NCI-H2196 (cell line): ENCODE results near the gene HAGHL.
A peak's percentile ranks its signal among the peaks of the same experiment; 100 is the strongest.

Experiments used
- DNase-seq: peaks from one replicate; lab custom pipeline; 2025; ENCODE audit not compliant: unreplicated experiment; lab: John Stamatoyannopoulos, UW

The HAGHL gene

DNA sequence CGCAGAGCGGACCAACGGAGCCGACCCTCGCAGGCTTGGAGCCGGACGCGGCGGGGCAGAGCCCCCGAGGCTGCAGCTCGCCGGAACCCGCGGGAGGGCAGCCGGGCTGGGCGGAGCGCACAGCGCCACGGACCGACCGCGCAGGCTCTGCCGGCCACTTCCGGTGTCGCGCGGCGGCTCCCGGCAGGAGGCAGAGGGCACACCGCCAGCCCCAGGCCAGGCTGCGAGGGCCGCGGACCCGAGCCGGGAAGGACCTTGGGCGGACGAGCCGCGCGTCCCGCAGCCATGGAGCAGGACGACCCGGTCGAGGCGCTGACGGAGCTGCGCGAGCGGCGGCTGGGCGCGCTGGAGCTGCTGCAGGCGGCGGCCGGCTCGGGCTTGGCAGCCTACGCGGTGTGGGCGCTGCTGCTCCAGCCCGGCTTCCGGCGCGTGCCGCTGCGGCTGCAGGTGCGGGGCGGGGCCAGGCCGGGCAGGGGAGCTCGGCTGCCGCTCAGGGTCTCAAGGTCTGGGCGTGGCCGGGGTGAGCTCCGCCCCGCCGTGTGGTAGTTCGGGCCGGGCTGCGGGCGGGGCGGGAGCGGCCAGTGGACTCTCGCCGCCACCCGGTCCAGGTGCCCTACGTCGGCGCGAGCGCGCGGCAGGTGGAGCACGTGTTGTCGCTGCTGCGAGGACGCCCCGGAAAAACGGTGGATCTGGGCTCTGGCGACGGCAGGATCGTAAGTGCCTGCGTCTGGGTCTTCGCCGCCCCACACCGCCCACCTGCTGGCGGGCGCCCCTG, 5.7 kb upstream of the HAGHL start, which contains the start of gene ANTKMT:
Gene ANTKMT (plus strand): TSS at position 157 of the 775 bp plus-strand sequence. CDS start 129 bp downstream, at position 286.
- peak; percentile 97 for DNase-seq

DNA sequence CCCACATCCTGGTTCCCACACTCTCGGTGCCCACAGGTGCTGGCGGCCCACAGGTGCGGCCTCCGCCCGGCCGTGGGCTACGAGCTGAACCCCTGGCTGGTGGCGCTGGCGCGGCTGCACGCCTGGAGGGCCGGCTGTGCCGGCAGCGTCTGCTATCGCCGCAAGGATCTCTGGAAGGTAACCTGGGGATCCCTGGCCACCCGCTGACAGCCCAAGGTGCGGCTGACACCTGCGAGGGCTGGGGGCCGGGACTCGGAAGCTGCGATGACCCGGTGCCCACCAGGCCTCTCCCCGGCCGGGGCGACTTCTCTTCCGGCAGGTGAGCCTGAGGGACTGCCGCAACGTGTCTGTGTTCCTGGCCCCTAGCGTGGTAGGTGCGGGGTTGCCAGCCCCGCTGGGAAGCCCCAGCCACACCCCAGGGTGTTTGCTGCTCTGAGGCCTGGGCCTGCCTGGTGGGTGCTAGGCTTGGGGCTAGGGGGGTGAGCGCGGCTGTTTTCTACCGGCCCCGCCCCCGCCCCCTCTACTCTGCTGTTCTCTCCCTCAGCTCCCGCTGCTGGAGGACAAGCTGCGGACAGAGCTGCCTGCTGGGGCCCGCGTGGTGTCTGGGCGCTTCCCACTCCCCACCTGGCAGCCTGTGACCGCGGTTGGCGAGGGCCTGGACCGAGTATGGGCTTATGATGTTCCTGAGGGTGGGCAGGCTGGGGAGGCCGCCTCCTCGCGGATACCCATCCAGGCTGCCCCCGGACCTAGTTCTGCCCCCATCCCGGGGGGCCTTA, 5.0 kb upstream of the HAGHL start:
- no peak for DNase-seq

DNA sequence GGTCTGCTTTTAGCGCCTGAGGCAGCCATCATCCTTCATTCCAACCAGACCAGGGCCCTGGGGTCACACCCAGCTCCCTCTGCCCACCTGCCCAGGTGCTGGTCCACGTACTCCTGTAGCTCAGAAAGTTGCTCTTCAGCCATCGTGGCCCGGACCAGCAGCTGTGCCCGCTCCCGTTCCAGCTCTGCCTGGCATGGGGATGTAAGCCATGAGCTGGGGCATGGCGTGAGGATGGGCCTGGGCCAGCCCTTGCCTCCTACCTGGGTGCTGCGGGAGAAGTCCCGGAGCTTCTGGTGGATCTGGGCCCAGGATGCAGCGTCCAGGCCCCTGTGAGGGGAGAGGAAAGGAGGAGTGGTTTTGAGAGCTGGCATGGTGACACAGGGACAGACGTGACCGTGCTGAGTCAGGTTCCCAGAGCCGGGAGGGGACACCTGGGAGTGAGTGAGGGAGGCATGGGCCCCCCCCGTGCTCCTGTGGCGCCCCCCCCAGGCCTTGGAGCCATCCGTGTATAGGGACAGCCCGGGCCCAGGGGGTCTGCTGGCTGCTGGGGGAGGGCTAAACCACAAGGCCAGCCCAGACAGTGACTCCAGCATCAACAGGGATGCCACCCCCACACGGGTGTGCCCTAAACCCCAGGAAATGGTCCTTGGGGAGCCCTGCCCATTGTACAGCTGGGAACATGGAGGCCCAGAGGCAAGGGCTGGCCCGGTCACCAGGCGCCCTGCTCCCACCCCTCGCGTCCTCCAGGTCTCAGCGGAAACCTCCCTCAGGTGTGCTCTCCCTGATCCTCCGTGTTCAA, 3.9 kb upstream of the HAGHL start:
- no peak for DNase-seq

- no peak for DNase-seq
These were observed 3.2 kb upstream of the HAGHL start for GRCh38 chr16:723695-724094.

- DNase-seq: no peak
These were observed 2.5 kb upstream of the HAGHL start for GRCh38 chr16:724188-725040.

DNA sequence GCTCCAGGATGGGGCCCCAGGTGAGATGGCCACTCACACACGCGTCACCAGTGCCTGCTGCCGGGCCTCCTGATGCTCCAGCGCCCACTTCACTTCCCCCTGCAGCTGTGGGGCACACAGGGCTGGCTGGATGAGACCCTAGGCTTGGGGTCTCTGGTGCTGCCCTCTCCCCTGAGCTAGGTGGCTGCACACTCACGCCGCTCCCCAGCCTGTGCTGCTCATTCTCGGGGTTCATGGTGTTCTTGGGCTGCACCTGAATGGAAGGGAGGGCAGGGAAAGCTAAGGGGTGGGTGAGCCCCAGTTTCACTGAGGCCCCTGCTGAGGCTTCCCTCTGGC, 1.9 kb upstream of the HAGHL start:
- no peak for DNase-seq

DNA sequence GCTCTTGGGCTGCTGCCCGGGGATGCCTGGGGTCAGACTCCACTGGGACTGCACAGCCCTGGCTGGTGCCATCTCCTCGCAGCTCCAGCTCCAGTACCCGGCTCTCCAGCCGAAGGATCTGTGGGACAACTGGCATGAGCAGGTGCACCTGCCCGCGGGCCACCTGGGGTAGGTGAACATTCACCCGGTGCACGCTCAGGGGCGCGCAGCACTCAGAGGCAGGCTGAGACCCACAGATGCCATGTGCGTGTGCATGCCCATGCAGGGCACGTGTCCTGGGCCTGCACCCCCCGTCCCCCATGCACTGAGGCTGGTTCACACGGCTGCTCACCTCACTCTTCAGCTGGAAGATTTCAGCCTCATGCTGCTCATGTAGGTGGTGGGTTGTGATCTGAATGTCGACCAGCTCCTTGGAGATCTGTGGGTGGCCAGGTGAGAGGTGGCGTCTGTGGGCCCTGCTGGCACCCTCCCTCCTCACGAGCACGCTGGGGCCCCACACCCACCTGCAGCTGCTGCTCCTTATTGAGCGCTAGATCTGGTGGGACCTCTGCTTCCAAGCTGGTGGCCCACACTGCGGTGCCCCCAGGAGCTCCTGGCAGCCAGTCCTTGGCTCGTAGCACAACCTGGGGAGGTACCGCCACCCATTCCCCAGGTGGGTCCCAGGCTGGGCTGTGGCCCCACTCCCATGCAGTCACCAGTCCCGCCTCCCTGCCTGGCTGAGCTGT, 1.3 kb upstream of the HAGHL start:
- no peak for DNase-seq

GRCh38 chr16:726188-726437, 793 bp upstream of the HAGHL start:
- DNase-seq: no peak

DNA sequence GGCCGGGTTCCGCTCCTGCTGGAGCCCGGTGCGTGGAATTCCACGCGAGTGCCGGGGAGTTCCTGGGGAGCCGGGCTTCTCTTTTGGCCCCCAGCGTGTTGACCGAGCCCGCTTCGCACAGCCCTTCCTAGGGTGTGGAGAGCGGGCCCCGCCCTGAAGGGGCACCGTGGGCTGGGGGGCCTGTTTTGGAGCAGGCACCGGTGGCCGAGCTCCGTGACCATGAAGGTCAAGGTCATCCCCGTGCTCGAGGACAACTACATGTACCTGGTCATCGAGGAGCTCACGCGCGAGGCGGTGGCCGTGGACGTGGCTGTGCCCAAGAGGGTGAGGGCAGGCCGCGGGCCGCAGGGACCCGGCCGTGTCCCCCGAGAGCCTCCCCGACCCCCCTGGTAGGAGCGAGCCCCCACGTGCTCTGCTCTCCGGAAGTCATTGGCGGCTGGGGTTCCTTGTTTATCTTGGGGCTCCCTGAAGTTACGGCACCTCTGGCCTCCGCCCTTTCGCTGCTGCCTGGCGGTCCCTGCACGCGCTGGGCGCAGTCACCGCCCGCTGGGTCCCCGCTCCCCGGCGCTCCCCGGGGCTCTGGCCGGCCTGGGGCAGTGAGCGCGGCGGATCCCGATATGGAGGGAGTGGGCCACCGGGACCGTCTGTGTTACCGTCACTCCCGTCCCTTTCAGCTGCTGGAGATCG, 528 bp downstream of the HAGHL start:
- DNase-seq: no peak

GRCh38 chr16:728131-728889, 1.4 kb downstream of the HAGHL start:
- peak; percentile 88 for DNase-seq

DNA sequence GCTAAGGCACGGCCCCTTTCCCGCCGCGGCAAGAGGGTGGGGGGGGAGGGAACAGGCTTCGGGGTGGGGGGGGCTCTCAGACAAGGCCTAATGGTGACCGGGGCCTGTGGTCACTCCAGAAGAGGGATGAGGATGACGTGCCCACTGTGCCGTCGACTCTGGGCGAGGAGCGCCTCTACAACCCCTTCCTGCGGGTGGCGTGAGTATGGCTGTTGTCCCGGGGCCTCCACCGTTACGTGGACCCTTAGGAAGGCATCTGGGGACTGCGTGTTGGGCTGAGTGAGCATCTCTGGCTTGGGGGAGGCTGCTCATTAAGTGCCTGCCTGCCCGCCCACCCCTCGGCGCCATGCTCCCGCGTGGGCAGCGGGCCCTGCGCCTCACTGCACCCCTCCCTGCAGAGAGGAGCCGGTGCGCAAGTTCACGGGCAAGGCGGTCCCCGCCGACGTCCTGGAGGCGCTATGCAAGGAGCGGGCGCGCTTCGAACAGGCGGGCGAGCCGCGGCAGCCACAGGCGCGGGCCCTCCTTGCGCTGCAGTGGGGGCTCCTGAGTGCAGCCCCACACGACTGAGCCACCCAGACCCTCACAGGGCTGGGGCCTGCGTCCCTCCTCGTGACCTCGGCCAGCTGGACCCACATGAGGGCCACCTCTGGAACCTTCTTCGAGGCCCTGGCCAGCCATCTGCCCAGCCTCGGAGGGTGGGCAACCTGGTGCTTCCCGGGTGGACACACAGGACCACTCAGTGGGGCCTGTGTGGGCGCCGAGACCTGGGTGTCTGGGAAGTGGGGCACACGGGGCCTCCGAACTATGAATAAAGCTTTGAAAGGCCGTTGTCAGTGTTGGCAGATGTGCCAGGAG, 2.2 kb downstream of the HAGHL start:
- DNase-seq: no peak

DNA sequence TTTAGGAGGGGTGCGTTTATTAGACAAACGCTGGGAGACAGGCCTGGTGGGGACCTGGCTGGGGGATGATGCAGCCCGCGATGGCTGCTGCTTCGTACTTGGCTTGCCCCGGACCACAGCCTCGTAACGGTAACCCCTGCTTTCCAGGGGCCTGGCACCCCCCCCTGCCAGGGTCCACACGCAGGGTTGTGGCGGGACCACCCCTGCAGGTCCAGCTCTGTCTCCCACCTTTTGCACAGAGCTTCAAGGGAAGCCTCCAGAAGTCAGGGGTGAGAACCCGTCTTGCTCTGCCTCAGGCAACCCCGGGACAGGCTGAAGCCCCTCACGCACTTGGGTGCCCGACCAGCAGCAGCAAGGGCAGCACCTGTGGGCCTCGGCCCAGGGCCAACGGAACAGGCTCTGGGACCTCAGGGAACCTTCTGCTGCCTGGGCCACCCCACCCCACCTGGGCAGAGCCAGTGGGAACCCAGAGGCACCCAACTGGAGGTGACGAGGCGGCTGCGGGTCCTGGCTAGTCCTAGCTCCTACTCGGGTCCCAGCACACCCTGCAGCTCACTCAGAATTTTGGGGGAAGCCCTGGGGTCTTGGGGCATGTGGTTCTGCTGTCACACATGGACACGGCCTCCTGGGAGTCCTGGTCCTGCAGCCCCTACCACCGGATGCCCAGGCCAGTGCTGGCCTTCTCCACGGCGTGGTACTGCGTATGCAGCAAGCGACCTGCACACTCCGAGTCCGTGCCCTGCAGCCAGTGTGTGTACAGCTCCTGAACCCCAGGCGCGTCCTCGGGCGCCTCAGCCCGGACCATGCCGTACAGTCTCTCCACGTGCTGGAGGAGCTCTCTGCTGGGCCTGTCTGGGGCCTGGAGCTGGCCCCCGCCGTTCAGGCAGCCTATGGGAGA, 3.1 kb downstream of the HAGHL start:
- DNase-seq: no peak

DNA sequence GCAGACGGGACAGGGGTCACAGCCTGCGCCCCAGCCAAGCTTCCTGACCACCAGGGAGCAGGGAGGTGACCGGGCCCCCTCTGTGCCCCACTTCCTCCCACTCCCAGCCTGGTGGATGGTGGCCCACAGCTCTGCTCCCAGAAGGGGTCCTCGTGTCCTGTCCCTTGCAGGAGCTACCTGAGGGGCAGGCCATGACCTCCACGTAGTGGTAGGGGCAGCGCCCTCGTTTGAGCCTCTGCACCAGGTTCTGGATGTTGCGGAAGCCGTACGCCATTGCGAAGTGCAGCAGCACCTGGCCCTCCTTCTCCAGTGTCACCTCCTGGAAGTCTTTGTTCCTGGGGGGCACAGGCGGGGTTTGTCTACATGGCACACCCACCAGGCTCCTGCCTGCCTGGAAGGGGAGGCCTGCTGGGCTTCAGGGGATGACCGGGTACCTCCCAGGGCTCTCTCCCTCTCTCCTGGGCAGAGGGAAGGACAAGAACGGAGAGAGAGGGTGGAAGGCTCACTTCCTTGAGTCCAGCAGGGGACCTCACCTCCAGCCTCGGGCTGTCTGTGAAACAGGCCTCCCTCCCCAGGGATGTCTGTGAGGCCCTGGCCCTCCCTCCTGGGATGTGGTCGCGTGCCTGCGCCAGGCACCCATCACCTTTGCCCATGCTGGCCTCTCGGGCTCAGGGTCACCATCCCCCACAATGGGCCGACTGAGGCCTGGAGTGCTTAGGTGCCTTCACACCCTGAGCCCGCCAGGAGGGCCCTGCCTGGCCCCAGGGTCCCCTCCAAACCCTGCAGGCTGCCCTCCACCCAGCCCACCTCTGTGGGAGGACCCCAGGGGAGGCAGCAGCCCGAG, 4.0 kb downstream of the HAGHL start:
- no peak for DNase-seq

DNA sequence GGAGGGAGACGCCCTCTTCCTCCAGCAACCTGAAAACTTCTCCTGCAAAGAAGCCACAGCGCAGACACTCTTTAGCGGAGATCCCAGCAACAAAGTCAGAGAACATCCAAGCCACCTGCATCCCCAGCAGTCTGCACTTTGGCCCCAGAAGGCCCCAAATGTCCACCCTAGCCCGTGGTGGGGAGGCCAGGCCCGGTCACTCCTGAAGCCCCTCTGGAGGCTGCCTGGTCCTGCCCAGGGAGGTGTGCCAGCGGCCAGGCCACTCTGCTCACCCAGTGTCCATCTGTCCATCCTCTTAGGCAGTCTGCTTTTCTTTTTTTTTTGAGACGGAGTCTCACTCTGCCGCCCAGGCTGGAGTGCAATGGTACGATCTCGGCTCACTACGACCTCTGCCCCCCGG, 5.4 kb downstream of the HAGHL start:
- no peak for DNase-seq

GRCh38 chr16:732936-733335, 6.0 kb downstream of the HAGHL start:
- DNase-seq: no peak
